GM18508 (cell line): Measurements from ENCODE around the gene CCDC89.
"Not testable (repeated sequence)": the region's sequence is repeated elsewhere in the genome, so short reads cannot be mapped to it uniquely, and the experiment has no call there.

Experiments
- ATAC-seq: cut with Tn5 transposase; IDR thresholded peaks from one replicate; pipeline ENCODE4 v1.9.1; 2021; ENCODE audit warnings: moderate number of reproducible peaks; ENCODE audit not compliant: insufficient read depth, unreplicated experiment

Gene CCDC89

GRCh38 chr11:85695546-85695945, 9.6 kb upstream of the CCDC89 start:
- ATAC-seq, result no peak

DNA sequence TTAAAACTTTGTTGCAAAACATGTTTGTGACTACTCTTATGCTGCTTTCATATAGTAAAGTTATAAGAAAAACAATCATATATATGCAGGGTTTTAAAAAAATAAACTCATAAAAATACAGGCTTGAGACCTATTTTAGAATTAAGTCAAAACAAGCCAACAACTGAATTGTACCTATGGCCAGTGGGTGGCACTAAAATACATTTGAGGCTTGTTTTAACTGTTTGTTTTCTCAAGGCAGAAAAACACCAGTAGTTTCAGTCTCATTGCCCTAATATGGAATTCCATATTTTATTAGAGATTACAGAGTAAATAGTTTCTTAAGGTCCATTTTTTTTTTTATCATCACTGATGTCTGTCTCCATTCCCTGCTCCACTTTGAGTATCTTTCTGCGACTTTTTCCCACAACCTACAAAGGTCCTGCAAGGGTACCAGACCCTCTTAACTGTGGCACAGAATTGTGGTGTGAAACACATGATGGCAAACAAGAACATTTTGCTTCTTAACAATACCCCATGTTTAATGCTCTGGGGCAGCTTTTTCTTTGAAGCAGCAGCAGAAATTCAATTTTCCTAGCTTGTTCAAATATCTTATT, 8.5 kb upstream of the CCDC89 start:
- no peak for ATAC-seq

DNA sequence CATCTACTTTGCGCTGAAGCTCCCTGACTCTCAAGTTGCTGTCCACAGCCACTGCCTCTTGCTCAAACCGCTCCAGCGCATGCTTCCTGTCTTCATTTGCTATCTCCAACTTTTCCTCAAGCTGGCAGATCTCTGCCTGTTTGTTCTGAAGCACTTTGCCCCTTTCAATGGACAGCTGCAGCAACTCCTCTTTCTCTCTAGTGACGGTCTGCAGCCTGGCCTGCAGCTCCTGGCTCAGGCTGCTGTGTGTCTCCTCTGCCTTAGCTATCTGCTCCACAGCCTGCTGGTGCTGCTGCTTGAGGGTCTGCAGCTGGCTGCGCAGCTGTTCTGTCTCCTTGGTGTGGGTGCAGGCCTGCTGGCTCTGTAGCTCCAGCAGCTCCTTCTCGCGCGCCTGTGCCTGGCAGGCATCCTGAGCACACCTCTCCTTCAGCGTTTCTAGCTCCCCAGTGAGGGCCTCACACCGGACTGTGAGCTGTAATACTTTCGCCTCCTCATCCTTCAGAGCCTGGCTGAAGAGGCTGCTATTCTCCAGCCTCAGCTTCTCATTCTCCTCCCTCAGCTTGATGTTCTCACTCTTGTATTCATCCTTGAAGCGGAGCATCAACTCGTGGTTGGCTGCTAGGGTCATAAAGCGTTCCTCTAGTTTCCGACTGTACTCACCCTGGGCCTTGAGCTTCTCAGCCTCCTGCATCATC, 723 bp downstream of the CCDC89 start:
- ATAC-seq, result no peak

DNA sequence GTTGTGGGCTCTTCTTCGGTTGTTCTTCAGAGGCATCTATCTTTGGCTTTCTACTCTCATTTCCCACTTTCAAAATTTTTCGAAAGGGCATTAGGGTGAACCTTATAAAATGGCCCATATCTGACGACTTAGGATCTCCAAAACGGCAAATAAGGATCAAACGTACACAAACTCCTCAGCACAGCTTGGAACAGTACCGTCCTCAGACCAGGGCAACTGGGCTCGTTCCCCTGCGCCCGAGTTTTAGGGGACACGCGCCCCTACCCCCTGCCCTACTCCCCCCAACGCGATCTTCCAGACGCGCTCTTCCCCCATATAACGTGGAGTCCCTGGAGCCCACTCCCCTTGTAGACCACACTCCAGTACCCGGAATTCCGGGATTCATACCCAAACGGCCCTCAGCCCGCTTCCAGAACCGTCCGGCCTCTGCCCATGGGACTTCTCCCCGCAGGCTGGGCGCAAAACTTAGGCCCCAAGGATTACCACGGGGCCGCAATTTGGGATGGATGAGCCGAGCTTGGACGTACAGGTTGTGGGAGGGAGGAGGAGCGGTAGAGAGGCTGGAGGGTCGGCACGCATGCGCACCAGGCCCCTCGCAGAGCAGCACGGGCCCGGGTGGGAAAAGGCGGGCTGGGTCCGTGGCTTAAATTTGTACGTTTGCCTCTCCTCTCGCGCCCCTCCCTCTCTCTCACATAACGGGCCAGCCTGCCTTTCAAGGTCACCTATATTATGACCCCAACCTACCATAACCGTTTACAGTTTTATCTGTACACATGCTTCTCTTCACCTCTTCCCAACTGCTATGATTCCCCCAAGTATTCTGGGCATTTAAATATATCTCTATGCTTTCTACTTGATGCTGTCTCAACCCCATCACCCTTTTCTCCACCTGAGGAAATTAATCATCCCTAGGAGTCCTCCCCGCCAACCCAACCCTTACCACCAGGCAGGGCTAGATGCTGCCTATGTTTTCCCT, 3.4 kb downstream of the CCDC89 start:
- ATAC-seq, result no peak

GRCh38 chr11:85680897-85681296, 5.1 kb downstream of the CCDC89 start:
- no peak for ATAC-seq

- no peak for ATAC-seq
Observed at GRCh38 chr11:85679576-85679975, 6.4 kb downstream of the CCDC89 start.

DNA sequence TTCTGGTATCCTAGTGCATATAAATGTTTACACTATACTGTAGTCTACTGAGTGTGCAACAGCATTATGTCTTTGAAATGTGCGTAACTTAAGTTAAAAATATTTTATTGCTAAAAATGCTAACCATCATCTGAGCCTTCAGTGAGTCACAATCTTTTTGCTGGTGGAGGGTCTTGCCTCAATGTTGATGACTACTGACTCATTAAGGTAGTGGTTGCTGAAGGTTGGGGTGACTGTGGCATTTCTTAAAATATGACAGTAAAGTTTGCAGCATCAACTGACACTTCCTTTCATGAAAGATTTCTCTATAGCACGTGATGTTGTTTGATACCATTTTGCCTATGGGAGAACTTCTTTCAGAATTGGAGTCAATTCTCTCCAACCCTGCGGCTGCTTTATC, 12.6 kb downstream of the CCDC89 start:
- no peak for ATAC-seq

DNA sequence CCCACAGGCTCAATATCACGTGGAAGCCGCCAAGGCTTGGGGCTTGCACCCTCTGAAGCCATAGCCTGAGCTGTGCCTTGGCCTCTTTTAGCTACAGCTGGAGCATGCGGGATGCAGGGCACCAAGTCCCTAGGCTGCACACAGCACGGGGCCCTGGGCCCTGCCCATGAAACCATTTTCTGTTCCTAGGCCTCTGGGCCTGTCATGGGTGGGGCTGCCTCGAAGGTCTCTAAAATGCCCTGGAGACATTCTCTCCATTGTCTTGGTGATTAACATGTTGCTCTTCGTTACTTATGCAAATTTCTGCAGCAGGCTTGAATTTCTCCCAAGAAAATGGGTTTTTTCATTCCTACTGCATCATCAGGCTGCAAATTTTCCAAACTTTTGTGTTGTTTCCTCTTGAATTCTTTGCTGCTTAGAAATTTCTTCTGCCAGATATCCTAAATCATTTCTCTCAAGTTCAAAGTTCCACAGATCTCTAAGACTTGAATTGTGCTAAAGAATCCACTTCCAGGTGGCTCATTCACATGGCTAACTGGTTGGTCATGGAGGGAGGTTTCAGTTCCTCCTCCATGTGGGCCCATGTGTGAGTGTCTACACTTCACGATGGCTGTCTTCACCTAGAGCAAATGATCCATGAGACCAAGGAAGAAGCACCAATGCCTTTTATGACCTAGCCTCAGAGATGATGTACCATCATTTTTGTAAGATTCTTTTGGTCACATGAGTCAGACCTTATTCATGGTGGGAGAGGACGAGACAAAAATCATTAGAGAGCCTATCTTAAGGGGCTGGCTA, 13.7 kb downstream of the CCDC89 start:
- ATAC-seq, result no peak

DNA sequence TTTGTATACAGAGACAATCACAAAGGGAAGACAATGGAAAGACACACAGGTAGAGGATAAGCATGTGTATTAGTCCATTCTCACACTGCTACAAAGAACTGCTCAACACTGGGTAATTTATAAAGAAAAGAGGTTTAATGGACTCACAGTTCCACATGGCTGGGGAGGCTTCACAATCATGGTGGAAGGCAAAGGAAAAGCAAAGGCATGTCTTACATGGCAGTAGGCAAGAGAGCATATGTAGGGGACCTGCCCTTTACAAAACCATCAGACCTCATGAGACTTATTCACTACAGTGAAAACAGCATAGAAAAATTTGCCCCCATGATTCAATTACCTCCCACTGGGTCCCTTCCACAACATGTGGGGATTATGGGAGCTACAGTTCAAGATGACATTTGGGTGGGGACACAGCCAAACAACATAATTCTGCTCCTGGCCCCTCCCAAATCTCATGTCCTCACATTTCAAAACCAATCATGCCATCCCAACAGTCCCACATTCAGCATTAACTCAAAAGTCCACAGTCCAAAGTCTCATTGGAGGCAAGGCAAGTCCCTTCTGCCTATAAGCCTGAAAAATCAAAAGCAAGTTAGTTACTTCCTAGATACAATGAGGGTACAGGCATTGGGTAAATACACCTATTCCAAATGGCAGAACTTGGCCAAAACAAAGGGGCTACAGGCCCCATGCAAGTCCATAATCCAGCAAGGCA, 14.9 kb downstream of the CCDC89 start:
- ATAC-seq, result not testable (repeated sequence)

DNA sequence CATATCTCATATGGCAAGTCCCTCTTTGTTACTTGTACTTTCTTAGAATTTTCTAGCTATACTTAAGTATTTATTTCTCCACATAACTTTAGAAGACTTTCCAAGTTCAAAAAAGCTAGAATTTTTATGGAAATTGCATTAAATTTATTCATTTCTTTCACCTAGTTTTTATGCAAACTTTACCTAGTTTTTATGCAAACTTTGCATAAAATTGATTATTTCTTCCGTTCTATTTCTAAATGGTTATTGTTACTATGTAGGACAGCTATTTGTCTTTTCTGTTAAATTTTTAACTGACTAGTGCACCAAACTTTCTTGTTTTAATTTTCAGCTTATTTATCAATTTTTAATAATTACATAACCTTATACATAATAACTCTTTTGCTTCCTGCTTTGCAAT, 17.8 kb downstream of the CCDC89 start:
- no peak for ATAC-seq

DNA sequence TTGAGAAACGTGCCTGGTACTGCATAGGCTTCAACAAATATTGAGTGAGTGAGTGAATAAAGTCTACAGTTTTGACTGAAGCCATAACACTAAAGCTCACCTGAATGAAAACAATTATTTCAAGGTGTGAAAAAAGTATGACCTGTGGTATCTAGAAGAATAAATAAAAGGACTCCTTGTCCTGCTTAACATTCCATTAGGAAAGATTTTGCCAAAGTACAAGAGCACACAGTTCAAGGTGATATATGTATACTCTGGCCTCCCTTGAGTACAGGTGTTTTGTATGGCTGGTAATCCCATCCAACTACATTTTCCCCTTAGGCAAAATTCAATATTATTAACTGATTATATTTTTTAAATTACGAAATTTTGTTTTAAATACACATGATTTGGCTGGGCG, 19.3 kb downstream of the CCDC89 start:
- ATAC-seq, result no peak

GRCh38 chr11:85665733-85666132, 20.3 kb downstream of the CCDC89 start:
- no peak for ATAC-seq

DNA sequence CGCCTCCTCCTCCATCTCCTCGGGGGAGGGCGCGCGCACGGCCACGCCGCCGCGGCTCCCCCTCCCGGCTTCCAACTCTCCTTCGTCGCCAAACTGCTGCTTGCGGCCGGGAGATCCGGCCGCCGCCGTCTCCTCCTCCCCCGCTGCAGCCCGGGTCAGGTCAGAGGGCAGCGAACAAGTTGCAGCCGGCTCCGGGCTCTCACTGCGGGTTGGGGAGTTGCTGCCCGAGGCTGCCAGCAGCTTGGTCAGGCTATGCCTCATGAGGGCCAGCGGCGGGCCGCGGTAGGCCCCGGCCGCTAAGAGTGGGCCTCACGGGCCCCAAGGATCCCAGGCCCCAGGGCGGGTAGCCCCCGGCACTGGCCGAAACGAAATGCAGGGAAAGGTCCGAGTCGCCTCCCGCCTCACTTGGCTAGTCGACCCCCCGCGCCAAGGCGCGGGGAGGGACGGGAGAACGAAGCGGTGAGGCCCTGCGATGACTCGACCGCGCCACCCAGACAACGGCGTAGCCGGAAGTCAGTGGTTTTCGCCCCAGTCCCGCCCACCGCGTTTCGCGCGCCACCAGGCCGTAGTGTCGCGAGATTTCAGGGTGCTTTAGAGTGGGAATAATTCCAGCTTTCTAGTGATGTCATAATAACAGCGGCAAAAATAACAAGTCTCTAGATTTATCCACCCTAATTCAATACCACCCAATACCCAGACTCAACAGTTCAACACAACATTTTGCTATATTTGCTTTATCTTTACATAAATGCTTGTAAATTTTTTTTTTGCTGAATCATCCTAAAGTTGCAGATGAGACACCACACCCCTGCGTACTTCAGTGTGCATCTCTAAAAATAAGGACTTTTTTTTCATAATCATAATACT, 21.1 kb downstream of the CCDC89 start, which contains the start of gene CREBZF:
Gene CREBZF, minus strand, starts transcription at position 515 of the 867 bp plus-strand sequence. Its CDS starts 254 bp downstream, at position 261.
- ATAC-seq, result peak; percentile 73

DNA sequence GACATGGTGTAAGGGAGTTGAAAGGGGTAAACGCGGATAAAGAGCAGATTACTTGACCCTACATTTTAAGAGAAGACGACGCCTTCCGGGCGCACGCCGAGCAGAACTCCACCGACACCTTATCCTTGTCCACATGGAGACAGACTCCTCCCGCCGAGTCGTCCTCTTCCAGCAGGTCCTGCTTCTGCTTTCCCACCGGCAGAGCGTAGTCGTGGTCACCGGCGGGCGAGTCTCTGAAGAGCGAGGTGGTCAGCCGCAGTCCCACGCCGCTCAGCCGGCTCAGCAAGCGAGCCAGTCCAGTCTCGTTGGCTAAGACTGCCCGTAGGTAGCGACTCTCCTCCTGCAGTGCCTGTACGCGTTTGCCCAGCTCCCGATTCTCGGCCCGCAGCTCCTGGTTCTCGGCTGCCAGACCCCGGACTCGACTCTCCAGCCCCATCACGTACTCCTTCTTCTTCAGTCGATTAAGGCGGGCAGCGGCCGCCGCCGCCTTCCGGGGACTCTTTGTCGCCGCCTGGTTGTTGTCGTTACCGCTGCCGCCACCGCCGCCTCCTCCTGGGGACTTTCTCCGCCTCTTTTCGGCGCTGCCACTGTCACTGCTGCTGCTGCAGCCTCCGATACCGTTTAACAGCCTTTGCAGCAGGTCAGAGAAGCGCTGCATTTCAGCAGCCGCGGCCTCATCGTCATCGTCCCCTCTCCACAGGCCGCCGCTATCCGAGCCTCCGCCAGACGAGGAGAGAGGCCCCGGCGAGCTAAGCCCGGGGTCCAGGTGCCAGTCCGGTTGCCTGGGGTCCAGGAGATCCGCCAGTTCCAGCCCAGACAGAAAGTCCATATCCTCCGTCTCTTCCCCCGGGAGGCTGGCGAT, 22.0 kb downstream of the CCDC89 start:
- ATAC-seq, result peak; percentile 48

DNA sequence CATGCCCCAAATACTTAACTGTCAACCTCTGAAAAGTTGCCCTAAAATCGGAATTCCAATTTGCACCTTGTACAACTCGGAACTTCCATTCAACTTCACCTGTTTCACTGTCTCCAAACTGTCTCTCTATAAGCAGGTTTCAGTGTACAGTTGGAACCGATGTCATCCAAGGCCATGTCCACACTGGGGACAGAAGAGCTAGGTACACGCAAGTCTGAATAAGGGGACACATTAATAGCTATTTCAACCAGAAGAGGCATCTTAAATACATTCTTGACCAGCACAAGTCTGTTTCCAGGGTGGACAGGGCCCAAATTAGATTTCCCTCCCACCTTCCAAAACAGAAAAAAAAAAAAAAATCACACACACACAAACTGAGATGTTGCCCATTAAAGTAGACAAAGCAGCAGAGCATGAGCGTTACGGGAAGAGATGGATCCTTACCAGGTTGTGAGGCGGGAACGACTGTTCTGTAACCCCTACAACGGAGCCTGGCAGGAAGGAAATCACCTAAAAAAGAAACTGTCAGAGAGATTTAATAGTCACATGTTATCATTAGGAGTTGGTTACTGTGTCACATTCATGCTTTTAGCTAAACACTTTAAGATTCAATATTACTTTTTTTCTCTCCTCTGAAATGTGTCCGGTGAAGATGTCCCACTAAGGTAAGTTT, 22.8 kb downstream of the CCDC89 start:
- no peak for ATAC-seq

DNA sequence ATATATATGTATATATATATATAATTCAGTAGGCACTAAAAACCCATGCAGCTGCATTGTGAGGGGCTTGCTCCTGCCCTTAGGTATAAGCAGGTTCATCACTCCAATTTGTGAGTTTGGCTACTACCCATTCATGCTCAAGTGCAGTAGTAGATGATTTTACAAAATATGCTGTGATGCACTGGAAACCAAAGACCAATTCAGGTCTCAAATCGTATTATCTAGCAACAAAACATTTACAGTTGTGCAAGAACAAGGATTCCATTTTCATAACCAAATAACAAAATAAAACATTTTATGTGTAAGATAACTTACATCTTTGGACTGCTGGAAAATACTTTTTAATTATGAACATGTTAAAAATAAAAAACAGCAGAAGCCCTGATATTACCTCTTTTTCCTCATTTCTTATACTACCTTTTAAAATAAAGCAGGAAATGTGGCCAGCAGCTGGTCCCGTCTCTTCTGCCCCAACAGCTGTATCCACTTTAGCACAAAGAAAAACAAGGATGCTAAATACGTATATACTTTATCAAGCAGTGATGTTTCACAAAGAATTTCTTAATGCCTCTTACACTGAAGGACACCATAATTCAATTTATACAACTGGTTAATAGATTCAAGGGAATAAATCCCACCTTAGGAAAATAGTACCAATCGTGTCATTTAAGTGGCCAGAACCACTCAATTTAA, 23.9 kb downstream of the CCDC89 start:
- no peak for ATAC-seq

DNA sequence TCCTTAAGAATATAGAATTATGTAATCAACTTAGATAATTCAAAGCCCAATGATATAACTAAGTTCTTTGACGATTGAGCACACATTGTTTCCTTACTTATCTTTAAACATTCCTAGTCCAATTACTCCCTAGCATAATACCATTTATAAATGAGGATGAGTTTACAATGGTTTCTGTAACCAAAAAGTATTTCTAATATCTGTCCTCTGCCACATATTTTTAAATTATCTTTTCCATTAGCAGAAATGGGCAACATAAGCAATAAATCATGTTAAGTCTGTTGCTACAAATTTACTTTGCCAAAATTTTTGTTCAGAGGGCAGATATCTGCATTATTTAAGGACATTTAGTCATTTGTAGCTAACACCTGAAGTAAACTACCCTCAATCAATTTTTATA, 27.8 kb downstream of the CCDC89 start:
- no peak for ATAC-seq
